Progenitor cell of endocrine pancreas (in vitro differentiated cells): ENCODE data around the gene FAM221B. TPM values are rescaled to one million over a fixed set of nuclear protein-coding genes. Genes with fewer than 3 reads are reported as not detected.

Experiments
- DNase-seq: peaks from one replicate; pipeline ENCODE4 v3.0.0; 2021; ENCODE audit warnings: low spot score; ENCODE audit not compliant: unreplicated experiment
- H3K27ac Mint-ChIP-seq: 2 replicates; pipeline ENCODE4 v1.8.0; 2021; ENCODE audit warnings: mild to moderate bottlenecking, moderate library complexity, mixed read lengths
- H3K27me3 Mint-ChIP-seq: 2 replicates; pipeline ENCODE4 v1.8.0; 2021; ENCODE audit warnings: mixed read lengths
- H3K36me3 Mint-ChIP-seq: 2 replicates; pipeline ENCODE4 v1.8.0; 2022; ENCODE audit warnings: mixed read lengths; ENCODE audit not compliant: insufficient read depth
- H3K4me1 Mint-ChIP-seq: 2 replicates; pipeline ENCODE4 v1.8.0; 2021; ENCODE audit warnings: low read depth, mixed read lengths
- H3K4me3 Mint-ChIP-seq: 2 replicates; pipeline ENCODE4 v1.8.0; 2021; ENCODE audit warnings: low read depth, mild to moderate bottlenecking, moderate library complexity, mixed read lengths
- H3K9me3 Mint-ChIP-seq: 2 replicates; pipeline ENCODE4 v1.8.0; 2021; ENCODE audit warnings: low read depth, mixed read lengths
- total RNA-seq: library from RNA; stranded (reverse); gene quantifications from 2 replicates; pipeline ENCODE4 v1.2.1, GENCODE V29; 2021
- TF ChIP-seq, protein P1 (sequence below): fragments of 200-600 bp; sonication (generic); IDR thresholded peaks from one replicate; pipeline ENCODE4 v1.5.0; 2021; ENCODE audit warnings: antibody characterized with exemption, mild to moderate bottlenecking; ENCODE audit not compliant: unreplicated experiment

The FAM221B gene
- total RNA-seq, 1 donor from 2014 or later, result not detected

GRCh38 chr9:35790385-35791296 is 37.9 kb downstream of the FAM221B start:
- peaks cover 5% of the 10 kb centered on the region for H3K36me3 Mint-ChIP-seq
- peak overlapping the region; percentile 70 for H3K27ac Mint-ChIP-seq
- peaks cover 3% of the 10 kb centered on the region for H3K27me3 Mint-ChIP-seq
- H3K4me3 Mint-ChIP-seq, result peak overlapping the region; percentile 67
- no peaks in the 10 kb centered on the region for H3K9me3 Mint-ChIP-seq
- TF ChIP-seq, protein P1, sequence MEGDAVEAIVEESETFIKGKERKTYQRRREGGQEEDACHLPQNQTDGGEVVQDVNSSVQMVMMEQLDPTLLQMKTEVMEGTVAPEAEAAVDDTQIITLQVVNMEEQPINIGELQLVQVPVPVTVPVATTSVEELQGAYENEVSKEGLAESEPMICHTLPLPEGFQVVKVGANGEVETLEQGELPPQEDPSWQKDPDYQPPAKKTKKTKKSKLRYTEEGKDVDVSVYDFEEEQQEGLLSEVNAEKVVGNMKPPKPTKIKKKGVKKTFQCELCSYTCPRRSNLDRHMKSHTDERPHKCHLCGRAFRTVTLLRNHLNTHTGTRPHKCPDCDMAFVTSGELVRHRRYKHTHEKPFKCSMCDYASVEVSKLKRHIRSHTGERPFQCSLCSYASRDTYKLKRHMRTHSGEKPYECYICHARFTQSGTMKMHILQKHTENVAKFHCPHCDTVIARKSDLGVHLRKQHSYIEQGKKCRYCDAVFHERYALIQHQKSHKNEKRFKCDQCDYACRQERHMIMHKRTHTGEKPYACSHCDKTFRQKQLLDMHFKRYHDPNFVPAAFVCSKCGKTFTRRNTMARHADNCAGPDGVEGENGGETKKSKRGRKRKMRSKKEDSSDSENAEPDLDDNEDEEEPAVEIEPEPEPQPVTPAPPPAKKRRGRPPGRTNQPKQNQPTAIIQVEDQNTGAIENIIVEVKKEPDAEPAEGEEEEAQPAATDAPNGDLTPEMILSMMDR, result peak; percentile 87
- H3K4me1 Mint-ChIP-seq, result peaks cover 8% of the 10 kb centered on the region
- DNase-seq, result peak; percentile 50

DNA sequence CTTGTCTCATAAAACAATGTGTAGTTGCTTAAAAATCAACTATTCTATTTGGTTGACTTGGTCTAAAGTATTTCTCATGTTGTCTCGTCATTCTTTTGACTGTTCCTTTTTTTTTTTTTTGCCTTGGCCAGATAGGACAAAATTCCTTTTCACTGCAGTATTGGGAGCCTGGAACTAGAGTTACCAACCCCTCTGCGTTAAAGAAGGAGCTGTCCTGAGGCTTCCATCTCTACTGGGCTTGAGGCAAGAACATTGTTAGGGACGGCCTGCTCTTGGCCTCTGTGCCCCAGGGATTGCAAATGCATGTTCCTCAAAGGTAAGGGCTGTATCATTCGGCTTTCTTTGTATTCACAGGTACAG is 38.5 kb downstream of the FAM221B start:
- no peak for DNase-seq
- H3K4me3 Mint-ChIP-seq, result no peak overlapping the region
- H3K9me3 Mint-ChIP-seq, result no peaks in the 10 kb centered on the region
- TF ChIP-seq, protein P1, result no peak
- peaks cover 8% of the 10 kb centered on the region for H3K4me1 Mint-ChIP-seq
- H3K27ac Mint-ChIP-seq, result peak overlapping the region; percentile 70
- H3K27me3 Mint-ChIP-seq, result peaks cover 3% of the 10 kb centered on the region
- H3K36me3 Mint-ChIP-seq, result peaks cover 6% of the 10 kb centered on the region

DNA sequence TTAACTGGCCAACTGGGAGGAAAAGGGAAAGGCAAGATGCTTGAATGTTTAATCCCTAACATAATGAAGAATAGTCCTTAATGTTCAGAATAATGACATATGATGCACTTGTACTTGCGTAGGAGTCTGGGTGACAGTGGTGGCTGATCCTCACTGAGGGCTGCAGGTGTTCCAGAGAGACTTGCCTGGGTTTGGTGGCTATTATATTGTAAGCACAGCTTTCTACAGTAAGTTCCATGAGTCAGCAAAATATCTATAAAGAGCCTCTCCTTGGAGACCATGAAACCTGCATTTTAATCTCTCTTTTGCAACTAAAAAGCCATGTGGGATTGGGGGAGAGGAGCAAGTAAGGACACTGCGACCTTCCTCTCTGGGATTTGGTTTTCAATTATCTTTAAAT is 39.0 kb downstream of the FAM221B start:
- Mint-ChIP-seq H3K27ac (no peak overlapping the region), H3K27me3 (peaks cover 3% of the 10 kb centered on the region), H3K36me3 (peaks cover 7% of the 10 kb centered on the region), H3K4me1 (peaks cover 8% of the 10 kb centered on the region), H3K4me3 (no peak overlapping the region), H3K9me3 (no peaks in the 10 kb centered on the region)
- TF ChIP-seq, protein P1, result no peak
- DNase-seq, result no peak

DNA sequence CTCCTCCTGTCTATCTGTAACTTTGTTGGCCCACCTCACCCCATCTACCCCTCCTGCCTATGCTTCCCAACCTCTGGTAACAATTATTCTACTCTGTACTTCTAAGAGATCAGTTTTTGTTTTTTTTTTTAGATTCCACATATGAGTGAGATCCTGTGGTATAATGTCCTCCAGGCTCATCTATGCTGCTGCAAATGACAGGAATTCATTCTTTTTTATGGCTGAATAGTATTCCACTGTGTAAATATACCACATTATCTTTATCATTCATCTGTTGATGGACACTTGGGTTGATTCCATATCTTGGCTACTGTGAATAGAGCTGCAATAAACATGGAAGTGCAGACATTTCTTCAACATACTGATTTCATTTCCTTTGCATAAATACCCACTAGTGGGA is 45.1 kb downstream of the FAM221B start:
- TF ChIP-seq, protein P1, result no peak
- H3K27me3 Mint-ChIP-seq, result no peaks in the 10 kb centered on the region

DNA sequence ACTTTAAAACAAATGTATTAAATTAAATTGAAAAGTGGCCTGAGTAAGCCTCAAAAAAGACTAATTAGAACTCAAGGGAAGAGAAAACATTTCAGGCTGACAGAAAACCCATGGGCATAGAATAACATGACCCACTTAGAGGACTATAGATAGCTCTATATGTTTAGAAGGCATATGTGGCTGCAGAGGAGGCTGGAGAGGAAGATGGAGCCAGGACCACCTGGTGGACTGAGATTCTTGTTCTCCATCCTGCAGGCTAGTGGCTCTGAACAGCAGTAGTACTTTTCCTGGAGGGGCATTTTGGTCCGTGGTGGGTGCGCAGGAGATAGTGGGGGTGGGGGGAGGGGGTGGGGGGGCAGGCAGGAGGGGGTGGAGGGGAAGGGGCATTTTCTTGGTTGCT is 47.5 kb downstream of the FAM221B start:
- Mint-ChIP-seq H3K4me3 (no peak overlapping the region), H3K36me3 (peaks cover 14% of the 10 kb centered on the region), H3K27me3 (no peaks in the 10 kb centered on the region), H3K9me3 (no peaks in the 10 kb centered on the region), H3K4me1 (peaks cover 6% of the 10 kb centered on the region), H3K27ac (no peak overlapping the region)
- TF ChIP-seq, protein P1, result no peak
- DNase-seq, result no peak

More for the DNA sequence above, 45.1 kb downstream of the FAM221B start:
- H3K27ac Mint-ChIP-seq, result no peak overlapping the region
- no peaks in the 10 kb centered on the region for H3K9me3 Mint-ChIP-seq
- no peak overlapping the region for H3K4me3 Mint-ChIP-seq
- peaks cover 5% of the 10 kb centered on the region for H3K4me1 Mint-ChIP-seq
- DNase-seq, result no peak
- peaks cover 14% of the 10 kb centered on the region for H3K36me3 Mint-ChIP-seq
